ENCODE data around the gene WNT7A.
"Not testable (repeated sequence)": the region's sequence is repeated elsewhere in the genome, so short reads cannot be mapped to it uniquely, and the experiment has no call there.

Gene WNT7A

DNA sequence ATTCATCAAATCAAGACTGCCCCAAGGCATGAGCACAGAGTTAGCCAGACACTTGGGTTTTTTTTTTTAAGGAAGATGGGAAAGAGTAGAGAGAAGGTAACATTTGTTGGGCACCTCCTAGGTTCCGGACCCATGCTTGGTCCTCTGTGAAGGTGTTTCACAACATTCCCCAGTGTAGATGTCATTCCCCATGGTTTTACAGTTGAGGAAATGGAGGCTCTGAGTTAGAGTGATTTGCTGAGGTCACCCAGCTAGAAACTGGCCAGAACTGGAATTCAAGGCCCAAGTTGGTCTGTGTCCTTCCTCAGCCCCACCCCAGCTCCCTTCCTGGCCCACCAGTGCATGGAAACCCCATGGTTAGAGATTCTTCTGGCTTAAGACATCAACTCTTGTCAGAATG is 19.9 kb downstream of the WNT7A start:
- in situ Hi-C loops (cut with HindIII; ENCODE audit: low sequenced_read_pairs): no loop called here
- no peak overlapping the region for H3K4me3 ChIP-seq (ENCODE audit: low read depth, low read length)
- TF ChIP-seq, protein P1, sequence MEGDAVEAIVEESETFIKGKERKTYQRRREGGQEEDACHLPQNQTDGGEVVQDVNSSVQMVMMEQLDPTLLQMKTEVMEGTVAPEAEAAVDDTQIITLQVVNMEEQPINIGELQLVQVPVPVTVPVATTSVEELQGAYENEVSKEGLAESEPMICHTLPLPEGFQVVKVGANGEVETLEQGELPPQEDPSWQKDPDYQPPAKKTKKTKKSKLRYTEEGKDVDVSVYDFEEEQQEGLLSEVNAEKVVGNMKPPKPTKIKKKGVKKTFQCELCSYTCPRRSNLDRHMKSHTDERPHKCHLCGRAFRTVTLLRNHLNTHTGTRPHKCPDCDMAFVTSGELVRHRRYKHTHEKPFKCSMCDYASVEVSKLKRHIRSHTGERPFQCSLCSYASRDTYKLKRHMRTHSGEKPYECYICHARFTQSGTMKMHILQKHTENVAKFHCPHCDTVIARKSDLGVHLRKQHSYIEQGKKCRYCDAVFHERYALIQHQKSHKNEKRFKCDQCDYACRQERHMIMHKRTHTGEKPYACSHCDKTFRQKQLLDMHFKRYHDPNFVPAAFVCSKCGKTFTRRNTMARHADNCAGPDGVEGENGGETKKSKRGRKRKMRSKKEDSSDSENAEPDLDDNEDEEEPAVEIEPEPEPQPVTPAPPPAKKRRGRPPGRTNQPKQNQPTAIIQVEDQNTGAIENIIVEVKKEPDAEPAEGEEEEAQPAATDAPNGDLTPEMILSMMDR (IDR thresholded peaks at IDR 0.05; ENCODE audit: low read depth, low read length, missing control alignments): no peak
- DNase-seq (ENCODE audit: low read depth): no peak

- TF ChIP-seq, protein P1 (IDR thresholded peaks at IDR 0.05; ENCODE audit: low read depth, low read length, missing control alignments): no peak
- no peak for DNase-seq (ENCODE audit: low read depth)
- H3K4me3 ChIP-seq (ENCODE audit: low read depth, low read length): no peak overlapping the region
- in situ Hi-C loops (cut with HindIII; ENCODE audit: low sequenced_read_pairs): no loop called here
Measured at GRCh38 chr3:13858768-13859520, 20.9 kb downstream of the WNT7A start.

DNA sequence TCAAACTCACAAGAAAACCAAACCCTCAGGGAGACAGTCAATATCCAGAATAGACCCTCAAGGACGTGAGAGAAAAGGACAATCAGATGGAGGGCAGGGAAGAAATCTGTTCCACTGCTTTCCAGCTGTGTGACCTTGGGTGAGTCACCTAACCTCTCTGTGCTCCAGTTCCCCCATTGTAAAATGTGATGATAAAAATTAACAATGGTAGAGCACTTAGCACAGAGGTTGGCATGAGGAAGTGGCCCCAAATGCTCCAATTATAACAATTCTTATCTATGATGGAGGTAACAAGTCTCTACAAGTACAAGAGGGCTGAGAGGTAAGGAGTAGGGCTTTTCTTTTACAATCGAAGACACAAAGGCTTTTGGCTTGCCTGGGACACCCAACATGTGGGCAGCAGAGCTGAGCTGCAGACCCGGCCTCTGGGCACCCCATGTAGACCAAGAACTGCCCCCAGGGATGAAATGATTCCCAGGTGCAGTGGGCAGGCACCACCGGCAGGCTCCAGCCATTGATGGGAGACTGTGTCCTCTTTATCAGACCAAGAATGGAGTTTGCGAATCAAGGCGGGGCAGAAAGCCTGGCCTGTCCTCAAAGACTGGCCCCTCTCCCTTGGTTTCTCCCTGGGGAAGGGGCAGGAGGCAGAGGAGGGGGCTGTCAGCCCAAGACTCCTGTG is 22.0 kb downstream of the WNT7A start:
- no peak overlapping the region for H3K4me3 ChIP-seq (ENCODE audit: low read depth, low read length)
- no peak for DNase-seq (ENCODE audit: low read depth)
- in situ Hi-C loops (cut with HindIII; ENCODE audit: low sequenced_read_pairs): no loop called here
- TF ChIP-seq, protein P1 (IDR thresholded peaks at IDR 0.05; ENCODE audit: low read depth, low read length, missing control alignments): no peak

GRCh38 chr3:13856628-13857027 is 23.2 kb downstream of the WNT7A start:
- in situ Hi-C loops (cut with HindIII; ENCODE audit: low sequenced_read_pairs); DNase-seq (ENCODE audit: low read depth): not testable (repeated sequence)

DNA sequence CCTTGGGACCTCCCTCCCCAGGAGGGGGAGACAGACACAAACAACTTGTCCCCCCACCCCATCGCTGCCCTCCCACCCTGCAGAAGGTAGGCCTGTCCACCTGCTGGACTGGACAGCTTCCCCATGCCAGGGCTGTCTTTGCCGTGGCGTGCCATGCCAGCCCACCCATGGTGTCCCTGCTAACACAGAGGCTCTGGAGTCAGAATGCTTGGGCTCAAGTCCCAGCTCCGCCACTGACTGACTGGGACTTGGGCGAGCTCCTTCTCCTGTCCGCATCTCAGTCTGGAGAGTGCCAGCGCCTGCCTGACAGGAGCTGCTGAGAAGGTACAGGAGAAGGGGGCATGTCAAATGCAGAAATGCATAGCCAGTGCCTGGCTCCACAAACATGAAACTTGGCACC is 23.9 kb downstream of the WNT7A start:
- in situ Hi-C loops (cut with HindIII; ENCODE audit: low sequenced_read_pairs): no loop called here

More at GRCh38 chr3:13856628-13857027, 23.2 kb downstream of the WNT7A start:
- H3K4me3 ChIP-seq (ENCODE audit: low read depth, low read length): not testable (repeated sequence)

DNA sequence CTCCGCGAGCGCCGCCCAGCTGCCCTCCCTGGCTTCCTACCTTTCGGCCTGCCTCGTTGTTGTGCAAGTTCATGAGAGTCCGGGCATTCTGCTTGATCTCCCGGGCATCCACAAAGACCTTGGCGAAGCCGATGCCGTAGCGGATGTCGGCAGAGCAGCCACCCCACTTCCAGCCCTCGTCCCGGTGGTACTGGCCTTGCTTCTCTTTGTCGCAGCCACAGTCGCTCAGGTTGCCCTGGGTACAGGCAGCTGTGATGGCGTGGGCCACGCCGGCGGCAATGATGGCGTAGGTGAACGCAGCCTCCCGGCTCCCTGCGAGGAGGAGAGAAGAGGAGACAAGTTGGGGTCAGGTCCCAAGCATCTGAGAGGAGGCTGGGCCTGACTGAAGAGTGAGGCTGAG is 25.4 kb downstream of the WNT7A start:
- DNase-seq (ENCODE audit: low read depth): no peak
- TF ChIP-seq, protein P1 (IDR thresholded peaks at IDR 0.05; ENCODE audit: low read depth, low read length, missing control alignments): no peak
- in situ Hi-C loops (cut with HindIII; ENCODE audit: low sequenced_read_pairs): no loop called here
- no peak overlapping the region for H3K4me3 ChIP-seq (ENCODE audit: low read depth, low read length)

More for the DNA sequence above, 23.9 kb downstream of the WNT7A start:
- TF ChIP-seq, protein P1 (IDR thresholded peaks at IDR 0.05; ENCODE audit: low read depth, low read length, missing control alignments): no peak
- DNase-seq (ENCODE audit: low read depth): no peak
- no peak overlapping the region for H3K4me3 ChIP-seq (ENCODE audit: low read depth, low read length)

DNA sequence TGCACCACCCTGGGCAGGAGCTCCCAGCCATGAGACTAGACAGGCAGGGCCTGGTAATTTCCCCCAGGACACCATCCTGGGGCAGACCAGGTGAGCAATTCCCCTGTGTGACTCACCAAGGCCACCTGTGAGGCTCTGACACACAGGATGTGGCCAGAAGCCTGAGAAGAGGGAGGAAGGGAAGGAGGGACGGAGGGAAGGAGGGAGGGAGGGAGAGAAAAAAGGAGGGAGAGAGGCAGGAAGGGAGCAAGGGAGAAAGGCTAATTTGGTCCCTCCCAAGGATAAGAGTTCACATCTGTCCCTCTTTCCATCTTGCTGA is 25.9 kb downstream of the WNT7A start:
- TF ChIP-seq, protein P1 (IDR thresholded peaks at IDR 0.05; ENCODE audit: low read depth, low read length, missing control alignments): no peak
- no peak for DNase-seq (ENCODE audit: low read depth)
- H3K4me3 ChIP-seq (ENCODE audit: low read depth, low read length): no peak overlapping the region
- in situ Hi-C loops (cut with HindIII; ENCODE audit: low sequenced_read_pairs): no loop called here
